Measurements from ENCODE around the gene RBM17.
"Not testable (repeated sequence)": the region's sequence is repeated elsewhere in the genome, so short reads cannot be mapped to it uniquely, and the experiment has no call there.

RBM17 gene

DNA sequence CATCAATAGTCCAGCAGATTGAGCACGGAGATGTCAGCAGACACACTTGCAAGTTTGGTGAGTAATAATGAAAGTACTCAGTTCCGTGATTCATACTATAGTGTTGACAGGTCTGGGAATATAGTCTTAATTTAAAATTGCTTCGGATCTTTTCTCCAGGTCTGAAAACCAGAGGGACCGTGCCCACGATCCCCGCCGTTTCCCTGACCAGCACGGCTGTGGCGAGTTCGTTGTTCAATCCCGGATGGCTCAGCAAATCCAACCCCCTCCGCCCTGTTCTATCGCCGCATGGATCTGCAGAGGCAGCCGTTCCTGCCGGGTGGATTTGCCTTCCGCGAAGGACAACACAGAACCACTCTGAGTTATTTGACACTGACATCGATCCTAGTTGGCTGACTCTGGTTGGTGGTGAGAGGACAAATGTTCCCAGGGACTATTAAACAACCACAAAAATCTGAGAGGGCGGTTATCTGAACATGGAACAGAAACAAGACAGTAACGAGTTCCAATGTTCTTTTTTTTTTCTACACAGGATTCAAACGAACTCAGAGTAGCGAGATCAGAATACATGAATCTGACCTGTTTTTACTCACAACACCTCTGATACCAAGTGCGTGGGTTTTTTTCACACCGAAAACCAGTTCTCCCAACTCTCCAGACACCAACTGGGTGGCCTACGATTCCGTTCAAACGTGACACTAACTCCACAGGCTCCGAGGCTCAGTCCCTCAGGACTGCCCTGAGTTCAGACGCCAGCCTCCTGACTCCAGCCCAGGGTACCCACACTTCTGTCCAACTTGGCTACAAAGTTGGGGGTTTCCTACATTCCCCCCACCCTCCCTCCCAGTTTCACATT, 52.7 kb downstream of the RBM17 start:
- H3K36me3 ChIP-seq = no peaks in the 10 kb centered on the region
- no peaks in the 10 kb centered on the region for H3K9me3 ChIP-seq
- H3K4me1 ChIP-seq = no peaks in the 10 kb centered on the region
- DNase-seq = peak; percentile 22
- peak overlapping the region; percentile 14; the same call in 1 of the 2 replicates for H3K4me3 ChIP-seq (ENCODE audit: low read depth, low read length)
- TF ChIP-seq, protein P1, sequence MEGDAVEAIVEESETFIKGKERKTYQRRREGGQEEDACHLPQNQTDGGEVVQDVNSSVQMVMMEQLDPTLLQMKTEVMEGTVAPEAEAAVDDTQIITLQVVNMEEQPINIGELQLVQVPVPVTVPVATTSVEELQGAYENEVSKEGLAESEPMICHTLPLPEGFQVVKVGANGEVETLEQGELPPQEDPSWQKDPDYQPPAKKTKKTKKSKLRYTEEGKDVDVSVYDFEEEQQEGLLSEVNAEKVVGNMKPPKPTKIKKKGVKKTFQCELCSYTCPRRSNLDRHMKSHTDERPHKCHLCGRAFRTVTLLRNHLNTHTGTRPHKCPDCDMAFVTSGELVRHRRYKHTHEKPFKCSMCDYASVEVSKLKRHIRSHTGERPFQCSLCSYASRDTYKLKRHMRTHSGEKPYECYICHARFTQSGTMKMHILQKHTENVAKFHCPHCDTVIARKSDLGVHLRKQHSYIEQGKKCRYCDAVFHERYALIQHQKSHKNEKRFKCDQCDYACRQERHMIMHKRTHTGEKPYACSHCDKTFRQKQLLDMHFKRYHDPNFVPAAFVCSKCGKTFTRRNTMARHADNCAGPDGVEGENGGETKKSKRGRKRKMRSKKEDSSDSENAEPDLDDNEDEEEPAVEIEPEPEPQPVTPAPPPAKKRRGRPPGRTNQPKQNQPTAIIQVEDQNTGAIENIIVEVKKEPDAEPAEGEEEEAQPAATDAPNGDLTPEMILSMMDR (IDR thresholded peaks at IDR 0.05; ENCODE audit: low read depth, low read length) = no peak
- peaks cover 18% of the 10 kb centered on the region for H3K27me3 ChIP-seq

DNA sequence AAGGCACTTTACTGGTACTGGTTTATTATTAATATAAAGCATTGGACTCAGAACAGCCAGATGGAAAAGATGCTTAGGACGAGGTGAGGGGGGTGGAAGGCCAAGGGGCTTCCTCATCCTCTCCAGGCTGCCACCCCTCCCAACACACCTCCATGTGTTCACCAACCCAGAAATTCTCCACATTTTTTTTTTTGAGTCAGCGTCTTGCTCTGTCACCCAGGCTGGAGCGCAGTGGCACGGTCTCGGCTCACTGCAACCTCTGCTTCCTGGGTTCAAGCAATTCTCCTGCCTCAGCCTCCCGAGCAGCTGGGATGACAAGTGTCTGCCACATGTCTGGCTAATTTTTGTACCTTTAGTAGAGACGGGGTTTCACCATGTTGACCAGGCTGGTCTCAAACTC, 53.4 kb downstream of the RBM17 start:
- not testable (repeated sequence) for DNase-seq; H3K4me3 ChIP-seq (ENCODE audit: low read depth, low read length); H3K9me3 ChIP-seq; H3K4me1 ChIP-seq; H3K36me3 ChIP-seq
- peaks cover 18% of the 10 kb centered on the region for H3K27me3 ChIP-seq

DNA sequence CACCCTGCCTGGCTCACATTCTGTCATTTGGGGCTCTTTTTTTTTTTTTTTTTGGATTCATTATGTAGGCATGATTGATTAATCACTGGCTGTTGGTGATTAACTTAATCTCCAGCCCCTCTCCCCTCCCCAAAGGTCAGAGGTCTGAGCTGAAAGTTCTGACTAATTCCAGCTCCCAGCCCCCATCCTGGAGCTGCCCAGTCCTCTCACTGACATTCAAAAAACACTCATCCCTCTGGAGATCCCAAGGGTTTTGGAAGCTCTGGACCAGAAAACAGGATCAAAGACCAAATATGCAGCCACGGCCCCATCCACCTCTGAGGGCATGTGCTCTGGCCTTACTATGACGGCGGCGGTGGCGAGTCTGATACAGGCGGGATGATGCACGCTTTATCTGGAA, 53.8 kb downstream of the RBM17 start:
- TF ChIP-seq, protein P1 (IDR thresholded peaks at IDR 0.05; ENCODE audit: low read depth, low read length) = no peak
- peaks cover 18% of the 10 kb centered on the region for H3K27me3 ChIP-seq
- no peaks in the 10 kb centered on the region for H3K4me1 ChIP-seq
- H3K9me3 ChIP-seq = no peaks in the 10 kb centered on the region
- no peak for DNase-seq
- H3K4me3 ChIP-seq (ENCODE audit: low read depth, low read length) = no peak overlapping the region
- no peaks in the 10 kb centered on the region for H3K36me3 ChIP-seq

DNA sequence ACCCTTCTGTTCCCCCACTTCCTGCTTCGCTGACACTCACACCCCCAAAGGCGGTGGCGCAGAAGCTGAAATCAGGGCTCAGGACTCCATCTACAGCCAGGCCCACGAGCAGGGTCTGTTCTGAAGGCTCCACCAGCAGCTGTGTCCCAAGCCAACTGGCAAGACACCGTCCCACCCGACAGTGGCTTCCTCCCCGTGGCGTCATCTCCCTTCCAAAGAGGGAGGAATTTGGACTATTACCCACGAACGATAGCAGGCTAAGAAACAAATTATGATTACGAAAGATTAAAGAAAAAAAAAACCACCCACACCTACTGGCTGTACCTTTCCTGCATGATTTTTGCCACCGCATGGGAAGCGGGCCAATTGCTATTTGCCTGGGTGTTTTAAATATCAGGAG, 54.3 kb downstream of the RBM17 start:
- Histone ChIP-seq H3K27me3 (peaks cover 18% of the 10 kb centered on the region), H3K36me3 (no peaks in the 10 kb centered on the region), H3K9me3 (no peaks in the 10 kb centered on the region), H3K4me3 (ENCODE audit: low read depth, low read length) (no peak overlapping the region), H3K4me1 (no peaks in the 10 kb centered on the region)
- TF ChIP-seq, protein P1 (IDR thresholded peaks at IDR 0.05; ENCODE audit: low read depth, low read length) = no peak
- DNase-seq = no peak

DNA sequence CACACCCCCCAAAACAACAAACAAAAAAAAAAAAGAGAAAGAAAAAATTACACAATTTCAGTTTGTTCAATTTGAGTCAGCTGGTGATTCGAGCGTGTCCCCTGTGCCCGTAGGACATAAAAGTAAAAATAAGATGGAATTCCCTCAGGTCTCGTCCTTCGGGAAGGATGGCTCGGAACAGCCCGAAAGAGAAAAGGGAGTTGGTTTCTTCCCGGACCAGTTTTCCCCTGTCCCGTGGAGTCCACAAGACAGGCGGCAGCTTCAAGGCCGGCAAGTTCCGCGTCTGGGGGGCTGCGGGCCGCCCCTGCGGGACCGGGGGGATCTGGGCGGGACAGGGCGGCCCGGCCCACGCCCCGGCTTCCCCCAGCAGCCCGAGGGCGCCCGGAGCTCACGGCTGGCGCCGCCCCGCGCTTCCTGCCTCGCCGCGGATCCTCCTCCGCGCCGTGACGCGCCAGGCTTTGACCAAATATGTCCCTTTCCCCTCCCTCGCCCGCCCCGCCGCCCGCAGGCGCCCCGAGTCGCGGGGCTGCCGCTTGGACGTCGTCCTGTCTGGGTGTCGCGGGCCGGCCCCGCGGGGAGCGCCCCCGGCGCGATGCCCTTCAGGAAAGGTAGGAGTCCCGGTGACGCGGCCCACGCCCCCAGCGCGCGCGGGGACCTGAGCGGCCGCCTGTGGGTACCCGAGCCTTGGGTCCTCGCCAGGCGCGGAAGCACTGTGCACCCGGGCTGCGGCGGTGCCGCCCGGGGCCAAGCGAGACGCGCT, 55.8 kb downstream of the RBM17 start:
- Histone ChIP-seq H3K4me1 (no peaks in the 10 kb centered on the region), H3K36me3 (no peaks in the 10 kb centered on the region), H3K9me3 (no peaks in the 10 kb centered on the region), H3K27me3 (peaks cover 11% of the 10 kb centered on the region; the same call in 1 of the 2 replicates), H3K4me3 (ENCODE audit: low read depth, low read length) (peak overlapping the region; percentile 66)
- TF ChIP-seq, protein P1 (IDR thresholded peaks at IDR 0.05; ENCODE audit: low read depth, low read length) = no peak
- peak; percentile 80 for DNase-seq

DNA sequence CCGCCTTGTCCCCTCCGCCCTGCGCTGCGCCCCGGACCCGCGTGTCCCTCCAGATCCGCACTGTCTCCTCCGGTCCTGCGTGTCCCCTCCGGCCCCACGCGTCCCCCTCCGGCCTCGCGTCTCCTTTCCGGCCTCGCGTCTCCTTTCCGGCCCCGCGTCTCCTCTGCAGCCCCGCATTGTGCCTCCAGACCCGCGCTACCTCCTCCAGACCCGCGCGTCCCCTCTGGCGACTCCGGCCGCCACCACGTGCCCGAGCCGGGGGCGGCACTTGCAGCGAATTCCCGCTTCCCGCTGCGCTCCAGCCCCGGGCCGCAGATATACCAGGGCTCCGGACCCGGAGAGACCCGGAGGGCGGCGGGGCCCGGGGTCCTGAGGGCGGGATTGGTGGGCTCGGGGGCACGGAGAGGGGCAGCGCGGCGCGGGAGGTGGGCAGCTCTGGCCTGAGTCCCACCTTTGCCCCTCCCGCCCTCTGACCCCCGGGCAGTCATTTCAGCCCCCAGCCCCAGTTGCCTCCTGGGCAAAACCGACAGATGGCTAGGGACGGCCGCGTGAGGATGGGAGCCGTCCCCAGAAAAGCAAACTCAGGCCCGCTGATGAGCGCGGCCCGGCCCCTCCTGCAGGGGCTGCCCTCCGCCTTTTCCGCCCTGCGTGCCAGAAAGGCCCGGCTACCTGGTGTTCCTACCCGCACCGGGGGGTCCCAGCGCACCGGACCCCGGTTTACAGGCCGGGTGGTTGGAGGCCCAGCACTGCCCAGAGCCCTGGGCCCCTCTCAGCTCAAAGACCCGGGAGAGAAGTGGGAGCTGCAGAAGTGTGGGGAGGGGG, 56.5 kb downstream of the RBM17 start:
- H3K27me3 ChIP-seq = peaks cover 11% of the 10 kb centered on the region; the same call in 1 of the 2 replicates
- H3K4me3 ChIP-seq (ENCODE audit: low read depth, low read length) = peak overlapping the region; percentile 66
- H3K9me3 ChIP-seq = no peaks in the 10 kb centered on the region
- DNase-seq = peak; percentile 35
- H3K36me3 ChIP-seq = no peaks in the 10 kb centered on the region
- TF ChIP-seq, protein P1 (IDR thresholded peaks at IDR 0.05; ENCODE audit: low read depth, low read length) = no peak
- H3K4me1 ChIP-seq = no peaks in the 10 kb centered on the region
